Measurements from ENCODE around the gene DGCR2.

Gene DGCR2

DNA sequence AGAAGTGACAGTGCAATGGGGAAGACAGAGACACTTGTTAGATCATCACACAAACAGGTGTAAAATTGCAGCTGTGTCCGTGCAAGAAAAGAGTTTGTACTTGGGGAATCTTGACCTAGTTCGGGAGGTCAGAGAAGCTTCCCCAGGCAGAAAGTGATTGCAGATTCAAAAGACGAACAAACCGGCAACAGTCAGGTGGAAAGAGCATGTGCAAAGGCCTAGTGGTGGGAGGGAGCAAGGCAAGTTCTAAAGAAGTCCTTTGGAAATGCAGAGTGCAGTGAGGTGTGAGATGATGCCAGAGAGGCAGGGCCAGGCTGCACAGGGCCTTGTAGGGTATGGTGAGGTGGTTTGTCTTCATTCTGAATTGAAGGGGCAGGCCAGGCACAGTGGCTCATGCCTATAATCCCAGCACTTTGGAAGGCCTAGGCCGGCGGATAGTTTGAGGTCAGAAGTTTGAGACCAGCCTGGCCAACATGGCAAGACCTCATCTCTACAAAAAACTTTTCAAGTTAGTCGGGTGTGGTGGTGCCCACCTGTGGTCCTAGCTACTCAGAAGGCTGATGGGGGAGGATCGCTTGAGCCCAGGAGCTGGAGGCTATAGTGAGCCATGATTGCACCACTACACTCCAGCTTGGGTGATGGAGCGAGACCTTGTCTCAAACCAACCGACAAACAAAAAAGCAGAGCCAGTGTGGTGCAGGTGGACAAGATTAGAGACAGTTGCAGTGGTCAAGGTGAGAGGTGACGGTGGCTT lies 24.2 kb upstream of the DGCR2 start:
- DNase-seq (ENCODE audit: low read depth), result no peak

DNA sequence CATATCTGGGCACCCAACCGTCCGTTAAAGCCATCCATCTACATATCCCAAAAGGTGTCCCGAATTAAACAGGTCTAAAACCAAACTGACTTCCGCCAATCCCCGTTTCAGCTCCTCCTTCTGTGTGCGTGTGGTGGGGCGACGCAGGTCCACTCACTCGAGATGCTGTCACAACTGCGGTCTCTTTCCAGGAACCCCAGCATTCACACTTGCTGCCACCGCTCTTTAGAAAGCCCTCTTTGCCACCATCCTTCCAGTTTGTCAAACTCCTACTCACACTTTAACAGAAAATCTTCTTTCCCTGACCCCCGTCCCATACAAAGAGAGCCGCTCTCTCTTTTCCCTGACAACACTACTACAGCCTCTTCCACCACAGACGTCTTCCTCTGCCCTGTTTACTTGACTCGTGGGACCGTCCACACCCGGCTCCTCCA lies 21.8 kb upstream of the DGCR2 start:
- DNase-seq (ENCODE audit: low read depth), result peak; percentile 30

GRCh38 chr22:19143212-19143611 lies 21.0 kb upstream of the DGCR2 start:
- DNase-seq (ENCODE audit: low read depth), result no peak

DNA sequence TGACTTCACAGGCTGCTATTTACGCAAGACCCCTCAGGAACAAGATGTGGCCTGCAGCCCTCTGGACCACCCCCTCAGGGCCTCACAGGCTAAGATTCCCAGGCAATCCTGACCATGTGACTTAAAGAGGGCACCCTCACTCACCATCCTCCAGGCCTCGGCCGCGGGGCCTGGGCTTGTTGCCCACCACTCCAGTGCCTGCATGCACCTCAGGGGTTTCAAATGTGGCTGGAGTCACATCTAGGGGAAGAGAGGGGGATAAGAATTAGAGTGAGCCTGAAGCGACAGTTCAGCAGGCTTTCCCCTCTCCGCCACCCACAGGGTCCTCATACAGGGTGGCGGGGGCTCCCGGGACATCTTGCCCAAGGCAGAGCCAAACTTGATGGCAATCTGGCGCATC lies 20.2 kb upstream of the DGCR2 start:
- no peak for DNase-seq (ENCODE audit: low read depth)

DNA sequence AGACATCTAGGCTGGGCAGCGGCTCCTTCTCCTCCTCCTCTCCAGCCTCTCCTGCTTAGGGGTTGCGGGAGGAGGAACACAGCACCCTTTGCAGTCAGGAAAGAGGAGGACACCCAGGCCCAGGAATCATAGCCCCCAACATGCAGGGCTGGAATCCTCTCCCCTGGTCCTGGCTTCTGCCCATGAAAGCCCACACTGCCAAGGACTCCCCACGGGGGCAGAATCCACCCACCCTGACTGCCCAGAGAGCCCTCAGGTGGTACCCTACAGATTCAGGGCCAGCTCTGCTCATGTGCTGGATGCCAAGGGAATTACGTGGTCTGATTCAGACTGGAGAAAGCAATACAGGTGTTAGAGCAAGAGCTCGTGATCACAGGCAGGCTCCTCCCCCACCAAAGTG lies 17.8 kb upstream of the DGCR2 start:
- DNase-seq (ENCODE audit: low read depth), result no peak

DNA sequence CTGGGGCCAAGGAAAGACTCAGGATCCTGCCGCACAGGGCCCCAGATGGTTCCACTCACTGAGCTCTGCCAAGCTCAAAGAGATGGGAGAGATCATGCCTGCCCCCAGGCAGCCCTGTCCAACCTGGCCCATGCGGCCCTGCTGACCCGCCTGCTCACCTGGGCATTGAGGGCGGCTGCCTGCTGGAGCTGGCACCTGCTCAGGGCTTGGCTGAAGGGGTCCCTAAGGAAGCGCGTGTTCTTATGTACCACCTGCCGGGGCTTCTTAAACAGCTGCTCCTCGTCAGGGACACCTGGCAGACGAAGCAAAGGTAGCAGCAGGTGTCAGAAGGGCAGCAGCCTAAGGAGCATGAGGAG lies 16.8 kb upstream of the DGCR2 start:
- DNase-seq (ENCODE audit: low read depth), result no peak

GRCh38 chr22:19138217-19139000 lies 16.2 kb upstream of the DGCR2 start:
- DNase-seq (ENCODE audit: low read depth), result no peak

DNA sequence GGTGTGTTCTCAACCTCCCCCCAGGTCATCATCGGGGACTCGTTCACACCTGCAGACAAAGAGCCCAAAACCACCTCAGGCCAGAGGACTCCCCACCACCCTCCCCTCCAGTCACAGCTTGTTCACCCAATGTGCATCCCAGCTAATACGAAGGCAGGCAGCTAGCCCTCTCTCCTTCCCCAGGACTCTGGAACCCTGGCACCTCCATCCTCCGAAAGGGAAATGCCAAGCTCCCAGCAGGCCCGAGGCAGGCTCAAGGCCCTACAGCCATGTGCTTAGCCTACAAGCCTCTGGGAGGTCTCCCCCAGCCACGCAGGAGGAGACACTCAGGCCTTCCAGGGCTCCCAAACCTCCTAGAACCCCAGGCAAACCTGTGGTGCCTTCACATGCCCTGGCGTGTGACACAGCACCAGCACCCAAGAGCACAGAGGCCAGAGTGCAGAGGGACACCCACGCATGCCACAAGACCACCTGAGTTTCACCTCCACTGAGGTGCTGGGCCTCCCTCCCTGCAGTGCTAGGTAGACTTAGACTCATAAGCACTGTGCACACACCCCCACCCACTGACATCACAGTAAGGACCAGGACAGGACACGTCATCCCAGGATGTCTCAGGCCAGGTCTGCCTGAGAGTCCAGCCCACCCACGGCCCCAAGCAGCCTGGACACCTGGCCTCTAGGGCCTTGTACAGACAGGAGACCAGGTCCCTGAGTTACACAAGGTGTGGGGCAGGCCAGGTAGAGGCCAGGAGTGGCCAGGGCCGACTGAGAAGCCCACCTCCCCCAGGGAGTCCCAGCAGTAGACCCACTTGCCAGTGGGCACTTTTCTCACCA lies 15.4 kb upstream of the DGCR2 start:
- no peak for DNase-seq (ENCODE audit: low read depth)

GRCh38 chr22:19136915-19137314 lies 14.7 kb upstream of the DGCR2 start:
- DNase-seq (ENCODE audit: low read depth), result no peak

DNA sequence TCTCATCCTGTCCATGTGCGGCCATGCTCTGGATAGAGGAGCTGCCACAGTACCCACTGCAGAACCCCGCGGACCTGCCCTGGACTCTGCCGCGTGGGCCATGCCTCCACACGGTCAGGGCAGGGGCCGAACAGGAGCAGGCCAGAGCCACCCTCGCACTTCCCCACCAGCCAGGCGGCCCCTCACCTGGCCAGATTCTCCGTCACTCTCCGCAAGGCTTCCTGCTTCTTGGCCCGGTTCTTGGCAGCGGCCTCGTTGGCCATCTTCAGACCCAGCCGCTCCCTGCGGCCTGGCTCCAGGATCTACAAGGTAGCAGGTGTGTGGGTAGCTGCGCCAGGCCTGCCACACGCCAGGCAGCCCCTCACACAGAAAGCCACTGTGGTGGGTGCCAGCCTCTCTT lies 12.7 kb upstream of the DGCR2 start:
- no peak for DNase-seq (ENCODE audit: low read depth)

- DNase-seq (ENCODE audit: low read depth), result no peak
Measured at GRCh38 chr22:19134176-19134831, 12.1 kb upstream of the DGCR2 start.

- DNase-seq (ENCODE audit: low read depth), result no peak
Measured at GRCh38 chr22:19133561-19133960, 11.3 kb upstream of the DGCR2 start.

DNA sequence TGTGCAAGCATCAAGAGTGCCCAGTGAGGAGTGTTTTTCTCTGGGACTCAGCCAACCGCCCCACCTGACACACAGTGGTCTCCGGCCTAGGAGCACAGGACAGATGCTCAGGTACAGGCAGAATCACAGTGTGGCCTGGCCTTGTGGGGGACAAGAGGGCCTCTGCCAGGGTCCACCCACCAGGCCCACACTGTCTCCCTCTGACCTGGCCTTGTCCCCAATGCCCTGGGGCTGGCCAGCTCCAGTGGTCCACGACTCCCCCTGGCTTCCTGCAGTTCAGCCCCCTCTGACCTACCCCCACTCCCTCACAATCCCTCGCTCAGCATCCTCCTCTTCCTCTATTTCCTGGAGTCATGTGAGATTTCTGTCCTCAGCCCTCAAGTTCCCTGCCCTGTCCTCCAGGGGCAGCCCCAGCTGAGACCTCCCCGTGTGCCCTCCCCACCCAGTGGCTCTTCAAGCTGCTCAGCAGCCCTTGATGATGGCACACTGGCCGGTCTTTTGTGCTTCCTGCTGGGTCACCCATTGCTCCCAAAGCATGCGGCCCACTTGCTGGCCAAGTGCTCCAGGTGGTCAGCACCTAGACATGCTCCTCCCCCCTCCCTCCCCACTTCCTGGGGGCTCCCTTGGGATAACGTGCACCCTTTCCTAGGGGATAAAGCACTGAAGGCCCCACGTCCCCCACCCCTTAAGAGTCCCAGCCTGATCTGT lies 10.6 kb upstream of the DGCR2 start:
- DNase-seq (ENCODE audit: low read depth), result no peak

DNA sequence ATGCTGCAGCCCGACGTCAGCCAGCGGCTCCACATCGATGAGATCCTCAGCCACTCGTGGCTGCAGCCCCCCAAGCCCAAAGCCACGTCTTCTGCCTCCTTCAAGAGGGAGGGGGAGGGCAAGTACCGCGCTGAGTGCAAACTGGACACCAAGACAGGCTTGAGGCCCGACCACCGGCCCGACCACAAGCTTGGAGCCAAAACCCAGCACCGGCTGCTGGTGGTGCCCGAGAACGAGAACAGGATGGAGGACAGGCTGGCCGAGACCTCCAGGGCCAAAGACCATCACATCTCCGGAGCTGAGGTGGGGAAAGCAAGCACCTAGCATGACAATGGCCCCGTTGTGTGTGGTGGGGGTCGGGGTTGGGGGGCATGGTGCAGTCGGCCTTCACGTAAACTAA lies 9.9 kb upstream of the DGCR2 start:
- DNase-seq (ENCODE audit: low read depth), result no peak

DNA sequence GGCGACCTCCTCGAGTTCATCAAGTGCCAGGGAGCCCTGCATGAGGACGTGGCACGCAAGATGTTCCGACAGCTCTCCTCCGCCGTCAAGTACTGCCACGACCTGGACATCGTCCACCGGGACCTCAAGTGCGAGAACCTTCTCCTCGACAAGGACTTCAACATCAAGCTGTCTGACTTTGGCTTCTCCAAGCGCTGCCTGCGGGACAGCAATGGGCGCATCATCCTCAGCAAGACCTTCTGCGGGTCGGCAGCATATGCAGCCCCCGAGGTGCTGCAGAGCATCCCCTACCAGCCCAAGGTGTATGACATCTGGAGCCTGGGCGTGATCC lies 9.4 kb upstream of the DGCR2 start:
- no peak for DNase-seq (ENCODE audit: low read depth)

DNA sequence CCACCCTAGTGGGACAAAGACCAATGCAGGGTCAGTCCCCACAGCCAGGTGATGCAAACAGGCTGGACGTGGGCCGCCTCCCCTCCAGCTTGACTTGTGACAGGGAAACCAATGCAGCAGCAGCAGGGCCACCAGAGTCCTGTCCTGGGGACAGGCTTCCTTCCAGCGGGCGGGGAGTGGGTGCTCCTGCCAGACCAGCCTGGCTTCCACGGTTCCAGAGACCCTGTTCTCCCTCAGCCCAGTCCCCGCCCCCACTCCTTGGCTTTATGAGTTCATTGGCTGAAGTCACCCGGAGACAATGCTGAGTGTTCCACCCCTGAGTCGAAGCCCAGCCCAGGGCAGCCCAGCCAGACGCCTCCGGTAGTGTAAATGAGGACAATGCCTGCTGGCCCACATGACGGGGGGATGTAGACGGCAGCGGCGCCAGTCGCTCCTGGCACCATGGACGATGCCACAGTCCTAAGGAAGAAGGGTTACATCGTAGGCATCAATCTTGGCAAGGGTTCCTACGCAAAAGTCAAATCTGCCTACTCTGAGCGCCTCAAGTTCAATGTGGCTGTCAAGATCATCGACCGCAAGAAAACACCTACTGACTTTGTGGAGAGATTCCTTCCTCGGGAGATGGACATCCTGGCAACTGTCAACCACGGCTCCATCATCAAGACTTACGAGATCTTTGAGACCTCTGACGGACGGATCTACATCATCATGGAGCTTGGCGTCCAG lies 8.9 kb upstream of the DGCR2 start, which contains the start of gene TSSK2:
Gene TSSK2 (plus strand): TSS at position 350 of the 726 bp plus-strand sequence. CDS start 92 bp downstream, at position 442.
- DNase-seq (ENCODE audit: low read depth), result no peak

DNA sequence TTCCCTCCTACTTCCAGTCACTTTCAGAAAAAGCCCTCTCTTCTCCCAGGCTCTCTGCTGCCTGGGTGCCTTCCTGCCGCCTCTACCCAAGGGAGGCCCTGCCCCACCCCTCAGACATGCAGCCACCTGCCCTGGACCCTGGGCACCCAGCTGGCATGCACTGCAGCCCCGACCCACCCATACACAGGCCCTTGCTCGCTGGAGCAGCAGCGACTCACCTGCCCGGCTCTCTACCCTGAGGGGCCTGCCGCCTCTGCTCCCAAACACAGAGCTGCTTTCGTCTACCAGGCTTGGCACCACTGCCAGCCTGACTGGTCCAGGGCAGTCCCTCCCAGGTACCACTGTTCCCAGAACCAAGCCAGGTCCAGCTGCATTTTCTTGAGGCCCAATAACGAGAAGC lies 7.7 kb upstream of the DGCR2 start:
- no peak for DNase-seq (ENCODE audit: low read depth)

GRCh38 chr22:19128946-19129727 lies 6.9 kb upstream of the DGCR2 start:
- DNase-seq (ENCODE audit: low read depth), result no peak

DNA sequence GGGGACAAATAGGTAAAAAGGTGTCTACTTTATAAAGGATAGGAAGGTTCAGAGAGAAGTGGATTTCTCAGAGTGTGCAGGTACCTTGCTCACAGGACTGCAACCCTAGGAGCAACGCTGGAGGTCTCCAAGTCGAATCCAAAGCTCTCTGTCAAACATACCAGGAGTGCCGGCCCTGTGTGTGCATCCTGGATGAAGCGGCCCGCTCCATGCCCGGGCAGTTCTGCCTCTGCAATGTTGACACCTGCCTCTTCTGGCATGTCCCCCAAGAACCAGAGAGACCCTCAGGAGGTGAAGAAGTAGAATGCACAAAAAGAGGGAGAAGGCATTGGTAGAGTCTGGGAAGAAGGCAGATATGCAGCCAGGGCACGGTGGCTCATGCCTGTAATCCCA lies 5.8 kb upstream of the DGCR2 start:
- DNase-seq (ENCODE audit: low read depth), result no peak

DNA sequence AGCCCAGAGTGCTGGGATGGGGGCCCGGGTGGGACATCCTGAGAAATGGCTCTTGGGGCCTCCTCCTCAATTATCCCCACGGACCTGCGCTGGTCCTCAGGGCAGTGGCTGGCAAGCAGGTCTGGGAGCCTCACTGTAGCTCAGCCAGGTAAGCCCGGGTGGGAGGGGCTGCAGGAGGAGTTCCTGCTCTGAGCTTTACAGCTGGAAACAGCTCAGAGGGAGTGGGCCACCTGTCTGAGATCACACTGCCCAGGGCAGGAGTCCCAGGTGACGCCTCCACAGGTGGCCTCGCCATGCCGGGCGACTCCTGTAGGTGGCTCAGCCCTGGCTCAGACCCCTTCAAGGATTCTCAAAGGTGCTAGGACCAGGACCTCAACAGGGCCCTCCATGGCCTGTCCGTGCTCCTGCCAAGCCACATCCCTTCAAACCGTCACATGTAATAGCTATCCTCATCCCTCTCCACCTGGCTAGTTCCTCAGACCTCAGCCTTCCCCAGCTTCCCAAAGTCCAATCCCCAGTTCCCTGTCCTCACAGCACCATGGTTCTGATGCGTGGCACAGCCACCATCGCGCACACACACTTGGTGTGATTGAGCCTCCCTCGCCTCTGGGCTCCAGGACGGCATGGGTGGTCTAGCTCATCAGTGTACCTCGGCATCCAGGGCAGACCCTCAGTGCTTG lies 5.3 kb upstream of the DGCR2 start:
- DNase-seq (ENCODE audit: low read depth), result no peak

All from activated T-cell treated with anti-CD3 and anti-CD28 coated beads for 24 hours (primary cell).